HL-60/S4 (cell line): Measurements from ENCODE around the gene PTGIS.

Experiments
- in situ Hi-C: fragments of 300-500 bp; cut with MboI; formaldehyde crosslinking; loops from 2 replicates; pipeline ENCODE4 v1.14.3; 2022; ENCODE audit warnings: low sequenced_read_pairs

Gene PTGIS

DNA sequence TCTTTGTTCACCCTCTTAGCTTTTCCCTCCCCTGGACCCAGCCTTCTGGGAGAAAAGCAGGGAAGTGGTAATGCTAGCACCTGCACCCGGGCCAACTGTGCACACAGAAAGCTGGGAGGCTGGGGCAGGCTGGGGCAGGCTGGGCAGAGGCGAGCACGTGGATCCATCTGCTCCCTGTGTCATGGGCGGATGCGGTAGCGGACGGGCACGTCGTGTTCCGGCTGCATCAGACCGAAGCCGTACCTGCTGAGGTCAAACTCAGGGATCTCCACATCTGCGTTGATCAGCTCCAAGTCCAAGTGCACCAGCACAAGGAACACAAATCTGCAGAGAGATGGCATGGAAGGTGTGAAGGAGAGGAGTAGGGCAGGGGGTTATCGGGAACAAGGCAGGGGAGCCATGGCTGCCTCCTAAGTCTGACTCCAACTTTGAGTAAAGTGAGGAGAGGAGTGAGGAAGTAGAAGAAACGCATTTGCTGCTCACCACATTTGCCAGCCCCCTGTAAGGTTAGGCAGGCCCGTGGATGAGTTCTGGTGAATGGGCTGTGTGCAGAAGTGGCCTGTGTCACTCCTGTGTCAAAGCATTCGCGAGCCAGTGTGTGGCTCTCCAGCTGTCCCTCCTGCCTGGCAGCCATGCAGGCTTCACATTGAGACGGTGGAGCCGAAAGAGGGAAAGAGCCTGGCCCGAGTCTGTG lies 60.0 kb downstream of the PTGIS start:
- in situ Hi-C loops, result loop anchor here (25.0 kb wide), 1 partner anchor 371 kb away; no protein-coding TSS in a partner anchor

- in situ Hi-C loops, result loop anchor here (25.0 kb wide), 1 partner anchor 368 kb away; no protein-coding TSS in a partner anchor
Measured at GRCh38 chr20:49505518-49505917, 62.4 kb downstream of the PTGIS start.

GRCh38 chr20:49503176-49503575 lies 64.8 kb downstream of the PTGIS start:
- in situ Hi-C loops, result loop anchor here (25.0 kb wide), 1 partner anchor 366 kb away; no protein-coding TSS in a partner anchor

DNA sequence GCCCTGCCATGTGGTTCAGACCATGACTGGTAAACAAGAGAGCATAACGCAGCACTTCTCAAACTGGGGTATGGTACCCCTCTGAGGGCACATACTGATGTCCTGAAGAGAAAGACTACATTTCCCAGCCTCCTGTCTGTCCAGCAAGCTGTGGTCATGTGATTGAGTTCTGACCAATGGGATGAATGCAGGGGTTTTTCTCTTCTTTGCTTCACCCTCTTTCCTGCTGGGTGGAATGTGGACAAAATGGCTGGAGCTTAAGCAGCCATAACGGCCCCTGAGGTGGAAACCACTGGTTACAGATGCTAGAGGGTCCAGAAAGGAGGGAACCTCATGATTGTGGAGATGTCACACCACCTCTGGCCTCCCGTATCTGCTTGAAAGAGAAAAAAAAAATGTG lies 66.0 kb downstream of the PTGIS start:
- in situ Hi-C loops, result loop anchor here (25.0 kb wide), 1 partner anchor 365 kb away; no protein-coding TSS in a partner anchor

DNA sequence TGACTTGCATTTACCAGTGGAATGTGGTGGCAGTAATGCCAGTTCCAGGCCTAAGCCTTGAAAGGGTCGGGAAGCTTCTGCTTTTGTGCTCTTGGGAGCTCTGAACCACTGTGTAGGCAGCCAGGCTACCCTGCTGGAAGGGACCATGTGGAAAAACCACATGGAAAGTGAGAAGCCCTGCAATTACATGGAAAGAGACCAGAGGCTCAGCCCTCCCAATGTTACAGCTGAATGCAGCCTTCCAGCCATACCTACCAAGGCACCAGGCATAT lies 70.6 kb downstream of the PTGIS start:
- in situ Hi-C loops, result no loop called here

- in situ Hi-C loops, result no loop called here
Measured at GRCh38 chr20:49496553-49497397, 71.2 kb downstream of the PTGIS start.

- in situ Hi-C loops, result no loop called here
Measured at GRCh38 chr20:49496043-49496442, 71.9 kb downstream of the PTGIS start.

GRCh38 chr20:49490689-49491088 lies 77.2 kb downstream of the PTGIS start:
- in situ Hi-C loops, result no loop called here

DNA sequence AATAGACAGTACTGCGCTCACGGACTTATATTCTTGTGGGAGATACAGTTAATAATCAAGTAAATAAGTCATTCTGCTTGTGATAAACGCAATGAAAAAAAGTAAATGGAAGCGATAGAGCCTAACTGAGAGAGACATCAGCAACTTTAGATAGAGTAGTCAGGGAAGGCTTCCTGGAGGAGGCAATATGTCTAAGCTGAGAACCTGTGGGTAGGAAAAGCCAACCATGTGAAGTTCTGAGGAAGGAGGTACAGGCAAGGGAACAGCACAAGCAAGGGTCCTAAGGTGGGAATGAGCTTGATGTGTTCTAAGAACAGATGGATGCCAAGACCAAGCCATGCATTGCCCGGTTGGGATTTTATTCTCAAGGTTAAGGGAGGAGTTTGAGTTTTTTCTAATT lies 78.2 kb downstream of the PTGIS start:
- in situ Hi-C loops, result no loop called here

DNA sequence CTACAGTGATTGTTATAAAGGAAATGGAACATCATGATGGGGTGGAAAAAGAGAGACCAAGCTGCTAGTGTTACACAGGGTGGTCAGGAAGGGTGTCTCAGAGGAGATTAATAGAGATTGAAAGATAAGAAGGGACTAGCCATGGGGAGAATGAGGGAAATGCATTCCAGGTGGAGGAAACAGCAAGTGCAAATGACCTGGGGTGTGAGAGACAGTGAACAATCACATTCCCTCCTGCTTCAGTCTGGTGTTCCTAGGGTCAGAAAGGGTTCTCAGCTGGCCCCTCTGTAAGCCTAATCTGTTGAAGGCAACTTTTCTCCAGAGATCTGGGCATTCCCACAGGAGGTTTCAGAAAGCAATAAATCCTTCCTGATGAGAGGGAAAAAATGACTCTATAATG lies 81.9 kb downstream of the PTGIS start:
- in situ Hi-C loops, result no loop called here

- in situ Hi-C loops, result no loop called here
Measured at GRCh38 chr20:49485563-49485962, 82.4 kb downstream of the PTGIS start.

DNA sequence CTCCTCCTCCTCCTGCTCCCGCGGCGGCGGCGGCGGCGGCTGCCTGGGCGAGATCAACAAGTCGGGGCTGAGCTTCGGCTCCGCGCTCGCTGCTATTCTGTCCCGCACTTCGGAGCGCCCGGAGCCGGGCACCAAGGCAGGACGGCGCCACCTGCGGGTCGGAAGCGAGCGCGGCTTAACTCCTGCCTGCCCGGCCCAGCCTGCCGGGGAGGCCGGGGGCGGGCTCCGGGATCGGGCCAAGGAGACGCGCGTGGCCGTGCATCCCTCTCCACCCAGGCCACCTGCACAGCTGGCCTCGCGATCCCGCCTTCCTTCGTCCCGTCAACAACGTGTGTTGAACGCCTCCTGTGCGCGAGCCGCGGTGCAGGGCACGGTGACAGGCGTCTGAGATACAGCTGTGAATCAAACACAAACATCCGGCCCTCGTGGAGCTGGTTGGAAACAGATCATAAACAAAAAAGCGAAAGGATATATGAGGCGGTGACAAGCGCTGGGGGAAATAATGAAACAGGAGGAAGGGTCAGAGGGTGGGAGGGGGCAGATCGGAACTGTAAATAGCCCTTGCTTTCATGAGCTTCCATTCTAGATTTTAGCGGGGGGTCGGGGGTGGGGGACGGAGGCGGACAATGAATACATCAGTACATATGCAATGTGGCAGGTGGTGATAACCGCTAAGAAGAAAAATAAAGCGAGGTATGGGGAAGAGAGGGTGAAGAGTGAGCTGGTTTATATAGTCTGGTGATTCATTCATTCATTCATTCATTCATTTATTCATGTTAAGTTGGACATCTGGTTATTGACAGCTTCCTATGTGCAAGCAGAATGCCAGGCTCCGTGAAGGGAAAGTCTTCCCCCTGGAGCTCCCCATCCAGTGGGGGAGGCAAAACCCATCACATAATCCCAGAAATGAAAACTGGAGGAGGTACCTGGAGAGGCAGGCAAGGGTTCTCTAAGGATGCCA lies 83.5 kb downstream of the PTGIS start:
- in situ Hi-C loops, result no loop called here

- in situ Hi-C loops, result no loop called here
Measured at GRCh38 chr20:49483696-49484123, 84.2 kb downstream of the PTGIS start.

DNA sequence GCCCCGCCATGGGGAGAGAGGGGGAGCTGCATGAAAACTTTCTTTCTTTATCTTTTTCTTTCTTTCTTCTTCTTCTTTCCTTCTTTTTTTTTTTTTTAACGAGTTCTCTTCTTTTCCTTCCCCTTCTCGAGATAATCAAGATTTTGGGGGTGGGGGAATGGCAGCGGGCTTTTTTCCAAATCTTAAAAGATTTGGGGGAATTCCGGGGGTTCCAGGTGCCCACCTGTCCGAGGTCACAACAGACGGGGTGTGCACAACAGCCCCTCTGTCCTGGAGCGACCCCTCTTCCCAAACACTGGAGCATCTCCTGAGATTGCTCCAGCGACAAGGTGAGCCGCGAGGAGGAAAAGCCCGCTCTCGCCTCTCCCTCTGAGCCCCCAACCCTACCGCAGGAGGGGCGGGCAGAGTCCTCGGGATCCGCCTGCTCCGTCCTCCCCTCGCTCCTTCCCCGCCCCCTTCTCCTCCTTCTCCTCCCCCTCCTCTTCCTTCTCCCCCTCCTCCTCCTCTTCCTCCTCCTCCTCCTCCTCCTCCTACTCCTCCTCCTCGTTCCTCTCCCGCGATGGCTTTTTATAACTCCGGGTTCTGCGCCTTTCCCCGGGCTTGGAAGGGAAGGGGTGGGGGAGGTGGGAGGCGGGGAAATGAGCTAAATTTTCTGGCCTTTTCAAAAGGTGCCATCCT lies 84.8 kb downstream of the PTGIS start:
- in situ Hi-C loops, result no loop called here

DNA sequence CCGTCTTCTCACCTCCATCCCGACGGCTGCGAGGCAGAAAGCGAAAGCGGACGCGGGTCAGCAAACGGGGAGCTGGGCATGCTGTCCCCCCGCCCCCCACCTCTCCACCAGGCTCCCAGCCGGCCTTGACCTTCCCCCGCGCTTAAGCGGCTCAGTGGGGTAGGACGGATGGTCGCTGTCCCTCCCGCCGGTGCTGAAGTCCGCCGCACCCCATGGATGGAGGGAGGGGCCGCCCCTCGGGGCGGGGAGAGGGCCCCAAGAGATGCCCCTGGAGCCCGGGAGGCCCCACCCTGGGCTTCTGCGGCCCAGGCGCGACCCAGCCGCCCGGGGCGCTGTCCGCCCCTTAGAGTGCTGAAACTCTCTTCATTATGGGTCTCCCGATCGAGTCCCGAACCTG lies 85.3 kb downstream of the PTGIS start, which contains the start of gene KCNB1:
Gene KCNB1, minus strand, starts transcription at position 48 of the 397 bp plus-strand sequence. CDS start 188 bp downstream, outside the sequence.
- in situ Hi-C loops, result no loop called here

DNA sequence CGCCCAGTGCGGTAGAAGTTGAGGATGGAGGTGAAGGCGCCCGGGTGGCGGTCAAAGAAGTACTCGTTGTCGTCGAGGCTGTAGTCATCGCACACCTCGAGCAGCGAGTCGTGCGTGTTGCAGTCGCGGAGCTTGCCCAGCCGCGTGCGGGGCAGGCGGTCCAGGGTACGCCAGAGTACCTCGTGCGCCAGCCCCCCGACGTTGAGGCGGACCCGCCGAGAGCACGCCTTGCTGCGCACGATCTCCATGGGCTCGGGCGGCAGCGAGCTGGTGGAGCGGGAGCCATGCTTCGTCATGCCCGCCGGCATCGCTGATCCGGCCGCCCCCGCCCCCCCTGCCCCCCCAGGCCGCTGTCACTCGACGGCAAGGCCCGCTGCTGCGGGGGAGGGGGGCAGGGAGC lies 85.8 kb downstream of the PTGIS start:
- in situ Hi-C loops, result no loop called here

DNA sequence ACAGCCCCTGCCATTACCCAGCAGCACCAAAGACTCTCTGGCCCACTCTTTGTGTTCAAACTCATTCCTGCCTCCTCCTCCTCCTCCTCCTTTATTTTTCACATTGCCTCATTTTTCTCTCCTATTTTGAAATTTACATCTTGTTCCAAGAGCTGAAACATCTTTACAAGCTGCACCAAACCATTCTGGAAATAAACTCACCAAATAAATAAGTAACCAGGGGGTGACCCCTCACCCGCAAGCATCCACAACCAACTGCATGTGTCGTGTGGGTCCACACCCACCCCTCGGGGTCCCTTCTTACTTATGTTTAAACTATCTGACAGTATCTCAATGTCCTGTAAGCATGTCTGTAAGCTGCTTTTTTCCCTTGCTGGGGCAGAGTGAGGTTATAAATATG lies 86.8 kb downstream of the PTGIS start:
- in situ Hi-C loops, result no loop called here

DNA sequence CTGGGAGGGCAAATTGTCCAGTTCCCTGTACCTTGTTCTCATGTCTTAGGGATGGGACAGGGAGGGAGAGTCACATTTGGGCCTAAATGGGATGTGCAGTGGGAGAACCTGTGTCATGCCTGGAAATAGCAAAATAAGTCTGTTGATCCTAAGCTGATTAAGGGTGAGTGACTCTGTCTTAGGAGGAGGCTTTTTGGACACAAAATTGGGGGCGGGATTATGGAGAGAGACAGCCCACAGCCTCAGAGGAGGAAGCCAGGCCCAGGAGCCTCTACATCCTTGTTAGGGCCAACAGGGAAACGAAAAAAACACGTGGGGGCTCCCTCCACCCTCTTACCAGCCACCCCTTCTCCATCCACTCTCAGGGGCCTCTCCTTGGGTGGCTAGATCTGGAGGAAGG lies 87.7 kb downstream of the PTGIS start:
- in situ Hi-C loops, result no loop called here

DNA sequence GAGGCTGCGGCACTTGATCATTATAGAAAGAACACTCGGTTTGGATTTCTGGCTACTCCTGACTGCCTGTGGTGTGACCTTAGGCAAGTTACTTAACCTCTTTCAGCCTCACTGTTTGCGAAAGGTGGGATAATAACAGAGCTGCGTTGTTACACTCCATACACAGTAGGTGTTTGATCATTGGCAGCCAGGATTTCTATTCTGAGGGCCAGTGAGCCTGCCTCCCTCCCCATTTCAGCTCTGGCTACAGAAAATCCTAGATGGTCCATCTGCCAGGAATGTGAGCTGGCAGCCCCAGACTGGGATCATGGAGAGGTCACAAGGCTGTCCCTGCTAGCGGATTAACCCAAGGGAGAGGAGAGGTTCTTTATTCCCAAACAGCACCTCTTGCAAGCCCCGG lies 88.2 kb downstream of the PTGIS start:
- in situ Hi-C loops, result no loop called here
